22Rv1 (cell line): ENCODE data around the gene PUM2.
"Not testable (repeated sequence)": the region's sequence is repeated elsewhere in the genome, so short reads cannot be mapped to it uniquely, and the experiment has no call there.

ENCODE experiments used
- H3K27ac ChIP-seq: fragments of 450-650 bp; 2 replicates; pipeline ENCODE4 v1.5.1; 2017
- ZFX ChIP-seq: fragments of 450-650 bp; IDR thresholded peaks from 2 replicates; pipeline ENCODE4 v1.6.1; 2017; ENCODE audit warnings: antibody characterized with exemption, borderline replicate concordance
- TF ChIP-seq, protein P1 (sequence below): fragments of 450-650 bp; IDR thresholded peaks from 2 replicates; pipeline ENCODE4 v1.5.1; 2017; ENCODE audit warnings: mild to moderate bottlenecking

PUM2 gene

DNA sequence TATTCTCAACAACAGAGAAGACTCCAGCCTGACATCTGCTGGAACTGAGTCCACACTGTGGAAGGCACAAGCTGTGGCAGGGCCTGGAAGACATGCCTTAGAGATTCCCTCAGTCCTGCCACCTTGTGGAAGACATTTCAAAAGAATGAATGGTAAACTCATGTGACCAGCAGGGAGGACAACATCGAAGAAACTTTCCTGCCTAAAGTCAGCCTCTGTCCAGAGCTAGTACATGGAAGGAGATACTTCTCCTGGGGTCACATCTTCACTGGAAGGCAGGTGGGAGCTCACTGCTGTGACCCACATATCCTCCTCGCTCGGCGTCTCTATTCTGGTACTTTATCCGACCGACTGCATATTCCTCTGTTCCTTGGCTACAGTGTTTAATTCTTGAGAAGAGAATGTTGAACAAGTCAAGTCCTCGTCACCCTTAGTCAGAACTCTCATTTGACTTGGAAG, 59.5 kb downstream of the PUM2 start:
- TF ChIP-seq, protein P1, sequence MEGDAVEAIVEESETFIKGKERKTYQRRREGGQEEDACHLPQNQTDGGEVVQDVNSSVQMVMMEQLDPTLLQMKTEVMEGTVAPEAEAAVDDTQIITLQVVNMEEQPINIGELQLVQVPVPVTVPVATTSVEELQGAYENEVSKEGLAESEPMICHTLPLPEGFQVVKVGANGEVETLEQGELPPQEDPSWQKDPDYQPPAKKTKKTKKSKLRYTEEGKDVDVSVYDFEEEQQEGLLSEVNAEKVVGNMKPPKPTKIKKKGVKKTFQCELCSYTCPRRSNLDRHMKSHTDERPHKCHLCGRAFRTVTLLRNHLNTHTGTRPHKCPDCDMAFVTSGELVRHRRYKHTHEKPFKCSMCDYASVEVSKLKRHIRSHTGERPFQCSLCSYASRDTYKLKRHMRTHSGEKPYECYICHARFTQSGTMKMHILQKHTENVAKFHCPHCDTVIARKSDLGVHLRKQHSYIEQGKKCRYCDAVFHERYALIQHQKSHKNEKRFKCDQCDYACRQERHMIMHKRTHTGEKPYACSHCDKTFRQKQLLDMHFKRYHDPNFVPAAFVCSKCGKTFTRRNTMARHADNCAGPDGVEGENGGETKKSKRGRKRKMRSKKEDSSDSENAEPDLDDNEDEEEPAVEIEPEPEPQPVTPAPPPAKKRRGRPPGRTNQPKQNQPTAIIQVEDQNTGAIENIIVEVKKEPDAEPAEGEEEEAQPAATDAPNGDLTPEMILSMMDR = peak; percentile 89
- no peak for TF ChIP-seq ZFX
- H3K27ac ChIP-seq = peak overlapping the region; percentile 16; the same call in 1 of the 2 replicates

DNA sequence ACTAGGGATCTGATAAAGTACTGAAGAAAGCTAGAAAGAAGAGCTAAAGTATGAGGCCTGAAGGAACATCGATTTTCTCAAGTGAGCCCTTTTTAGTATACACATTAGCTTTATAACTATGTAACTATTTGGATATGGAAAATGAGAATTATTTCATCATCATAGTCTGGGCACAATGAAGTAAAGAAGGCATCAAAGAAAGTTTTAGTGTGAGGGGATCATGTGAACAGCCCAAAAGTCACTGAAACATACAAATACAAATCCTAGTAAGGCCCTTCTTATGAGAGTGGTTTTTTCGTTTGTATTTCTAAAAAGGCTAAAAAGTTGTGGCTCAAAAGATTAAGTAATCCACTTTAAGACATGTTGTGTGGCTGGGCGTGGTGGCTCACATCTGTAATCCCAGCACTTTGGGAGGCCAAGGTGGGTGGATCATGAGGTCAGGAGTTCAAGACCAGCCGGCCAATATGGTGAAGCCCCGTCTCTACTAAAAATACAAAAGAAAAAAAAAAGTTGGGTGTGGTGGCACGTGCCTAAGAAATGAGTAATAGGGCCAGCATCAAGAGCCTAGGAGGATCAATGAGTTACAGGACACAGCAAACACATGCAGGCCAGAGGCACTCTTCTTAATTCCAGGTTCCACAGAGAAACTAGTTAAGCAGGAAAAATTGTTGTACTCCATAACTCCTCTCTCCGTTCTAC, 61.9 kb downstream of the PUM2 start:
- H3K27ac ChIP-seq = no peak overlapping the region
- TF ChIP-seq ZFX = no peak

- TF ChIP-seq ZFX = no peak
- TF ChIP-seq, protein P1 = no peak
- no peak overlapping the region for H3K27ac ChIP-seq
These were observed 67.6 kb downstream of the PUM2 start for GRCh38 chr2:20282916-20283592.

DNA sequence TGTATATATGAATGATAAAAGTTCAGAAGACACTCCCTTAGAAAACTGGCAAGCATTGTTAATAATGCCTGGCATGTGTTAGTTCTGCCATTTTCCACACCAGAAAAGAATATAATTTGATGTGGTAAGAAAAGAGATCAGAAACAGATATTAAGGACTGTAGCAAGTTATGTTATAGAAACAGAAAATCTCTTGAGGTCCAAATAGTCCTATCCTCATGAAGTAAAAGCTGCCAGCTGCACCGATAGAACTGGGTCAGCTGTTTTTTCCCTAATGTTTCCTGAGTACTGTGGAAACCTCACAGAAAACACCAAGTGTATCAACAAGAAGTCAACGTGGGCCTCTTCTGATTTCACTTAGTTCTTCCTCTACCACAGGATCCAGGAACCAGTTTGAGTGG, 68.8 kb downstream of the PUM2 start:
- no peak overlapping the region for H3K27ac ChIP-seq
- TF ChIP-seq, protein P1 = no peak

DNA sequence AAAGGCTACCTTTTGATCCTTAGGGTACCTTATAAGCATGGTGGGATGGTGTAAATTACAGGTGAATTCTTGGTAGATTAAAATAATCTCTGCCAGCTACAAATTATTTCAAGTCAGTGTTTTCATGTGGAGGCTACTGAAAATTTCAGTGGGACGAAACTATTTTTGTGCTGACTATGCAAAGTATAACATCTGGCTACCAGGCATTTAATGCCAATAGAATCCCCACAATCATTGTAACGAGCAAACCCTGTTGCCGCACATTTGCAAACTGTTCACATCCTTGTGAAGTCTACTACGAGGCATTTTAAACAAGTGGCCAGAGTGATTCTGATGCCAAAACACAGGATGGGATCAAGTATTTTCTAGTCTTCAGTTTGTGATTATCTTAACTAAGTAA, 77.6 kb downstream of the PUM2 start:
- no peak overlapping the region for H3K27ac ChIP-seq
- TF ChIP-seq ZFX = no peak
- TF ChIP-seq, protein P1 = no peak

GRCh38 chr2:20268317-20268716, 82.3 kb downstream of the PUM2 start:
- H3K27ac ChIP-seq = not testable (repeated sequence)

- H3K27ac ChIP-seq = no peak overlapping the region
- TF ChIP-seq, protein P1 = no peak
- no peak for TF ChIP-seq ZFX
These were observed 83.1 kb downstream of the PUM2 start for GRCh38 chr2:20267529-20267928.

DNA sequence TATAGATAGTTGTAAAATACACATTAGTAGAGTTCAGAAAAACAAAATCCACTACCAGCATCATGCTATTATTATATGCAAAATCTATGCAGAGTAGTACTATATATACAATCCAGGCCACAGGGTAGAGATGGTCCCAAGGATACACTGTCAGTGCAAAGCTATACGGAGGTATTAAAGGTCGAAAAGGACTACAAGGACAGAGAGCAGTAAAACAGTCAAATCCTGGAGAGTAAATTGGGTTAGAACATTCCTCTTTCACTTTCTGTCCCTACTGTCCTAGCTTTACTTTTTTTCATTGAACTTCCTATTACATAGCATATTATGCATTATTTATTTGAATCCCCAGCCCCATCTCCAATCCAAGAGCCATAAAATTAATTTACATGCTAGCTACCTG, 86.0 kb downstream of the PUM2 start:
- H3K27ac ChIP-seq = no peak overlapping the region
- TF ChIP-seq, protein P1 = no peak
